Bronchial epithelial cell (primary cell): Measurements from ENCODE around the gene YBX1. TPM values are rescaled to one million over a fixed set of nuclear protein-coding genes. Genes with fewer than 3 reads are reported as not detected.
A peak's percentile ranks its signal among the peaks of the same experiment; 100 is the strongest.
"Not testable (repeated sequence)": the region's sequence is repeated elsewhere in the genome, so short reads cannot be mapped to it uniquely, and the experiment has no call there.

Source experiments
- DNase-seq: peaks from one replicate; pipeline ENCODE4 v3.0.0-alpha.2; 2010; ENCODE audit warnings: low read depth
- FAIRE-seq: peaks from 2 replicates; lab custom pipeline; 2011; peaks lifted over from hg19 to GRCh38; lab: Jason Lieb, UNC
- H3K27me3 ChIP-seq: 2 replicates; pipeline ENCODE4 v1.5.1; 2011; ENCODE audit warnings: low read length; ENCODE audit not compliant: control insufficient read depth, insufficient read depth
- H3K36me3 ChIP-seq: 2 replicates; pipeline ENCODE4 v1.5.1; 2011; ENCODE audit warnings: low read length; ENCODE audit not compliant: control insufficient read depth, insufficient read depth
- H3K4me3 ChIP-seq: 2 replicates; pipeline ENCODE4 v1.5.1; 2011; ENCODE audit warnings: mild to moderate bottlenecking, low read depth, low read length, control low read depth
- CTCF ChIP-seq: IDR thresholded peaks from 2 replicates; pipeline ENCODE4 v1.5.1; 2011; ENCODE audit warnings: mild to moderate bottlenecking, moderate library complexity, low read length, control low read depth, inconsistent platforms; ENCODE audit not compliant: insufficient read depth, severe bottlenecking
- total RNA-seq: library from RNA; depleted of rRNA; stranded (reverse); fragments of >200 nt; gene quantifications from 2 replicates; pipeline ENCODE4 v1.2.1, GENCODE V29; 2014

The YBX1 gene
- total RNA-seq, 1 donor from 2014 or later: 1,188 TPM

- FAIRE-seq (no peak), DNase-seq (peak; percentile 49)
- no peaks in the 10 kb centered on the region for H3K36me3 ChIP-seq
- no peak for TF ChIP-seq CTCF
- no peaks in the 10 kb centered on the region for H3K27me3 ChIP-seq
- H3K4me3 ChIP-seq: no peak overlapping the region
These were observed 41.3 kb downstream of the YBX1 start for GRCh38 chr1:42723511-42723910.

- not testable (repeated sequence) for H3K27me3 ChIP-seq, FAIRE-seq, H3K4me3 ChIP-seq, DNase-seq, H3K36me3 ChIP-seq
These were observed 43.6 kb downstream of the YBX1 start for GRCh38 chr1:42725820-42726219.

- DNase-seq (no peak), FAIRE-seq (no peak)
- Histone ChIP-seq H3K27me3 (no peaks in the 10 kb centered on the region), H3K36me3 (no peaks in the 10 kb centered on the region), H3K4me3 (no peak overlapping the region)
- no peak for TF ChIP-seq CTCF
These were observed 47.8 kb downstream of the YBX1 start for GRCh38 chr1:42730002-42730401.

- TF ChIP-seq CTCF: peak; percentile 23
- peak; percentile 63 for DNase-seq
- Histone ChIP-seq H3K4me3 (no peak overlapping the region), H3K27me3 (no peaks in the 10 kb centered on the region), H3K36me3 (no peaks in the 10 kb centered on the region)
- FAIRE-seq: no peak
These were observed 48.8 kb downstream of the YBX1 start for GRCh38 chr1:42730988-42731387.

- FAIRE-seq (no peak), DNase-seq (no peak)
- no peak for TF ChIP-seq CTCF
- Histone ChIP-seq H3K4me3 (no peak overlapping the region), H3K36me3 (no peaks in the 10 kb centered on the region), H3K27me3 (no peaks in the 10 kb centered on the region)
These were observed 49.4 kb downstream of the YBX1 start for GRCh38 chr1:42731585-42731984.

- Histone ChIP-seq H3K27me3 (no peaks in the 10 kb centered on the region), H3K36me3 (no peaks in the 10 kb centered on the region), H3K4me3 (no peak overlapping the region)
- TF ChIP-seq CTCF: no peak
- DNase-seq: no peak
- FAIRE-seq: peak; percentile 32
These were observed 50.0 kb downstream of the YBX1 start for GRCh38 chr1:42732126-42732680.
